NK-92 treated with Interleukin-12 subunit alpha and Interleukin-12 subunit beta, amount 100 ng/mL, for 24 hours (cell line): ENCODE results near the gene KLRG1.
A peak's percentile ranks its signal among the peaks of the same experiment; 100 is the strongest.

Experiments
- DNase-seq: peaks from one replicate; lab custom pipeline; 2025; lab: John Stamatoyannopoulos, UW

Gene KLRG1

DNA sequence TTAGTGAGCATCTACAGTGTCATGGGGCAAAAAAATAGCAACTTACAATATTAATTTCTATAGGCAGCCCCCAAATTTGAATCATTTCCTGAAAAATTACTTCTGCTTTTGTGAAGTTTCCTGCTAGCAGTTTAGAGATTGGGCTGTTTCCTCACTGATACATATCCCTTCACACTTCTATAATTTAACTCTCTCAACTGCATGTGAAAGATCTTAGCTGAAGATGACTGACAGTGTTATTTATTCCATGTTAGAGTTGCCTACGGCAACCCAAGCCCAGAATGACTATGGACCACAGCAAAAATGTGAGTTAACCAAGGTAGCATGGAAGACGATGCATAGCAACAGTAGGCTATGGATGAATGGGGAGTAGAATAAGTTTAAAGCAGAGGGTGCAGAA is at the start of gene KLRG1:
TSS of gene KLRG1 (plus strand) at position 134 of the 400 bp plus-strand sequence. CDS start at position 224, 90 bp downstream.
- DNase-seq = no peak

DNA sequence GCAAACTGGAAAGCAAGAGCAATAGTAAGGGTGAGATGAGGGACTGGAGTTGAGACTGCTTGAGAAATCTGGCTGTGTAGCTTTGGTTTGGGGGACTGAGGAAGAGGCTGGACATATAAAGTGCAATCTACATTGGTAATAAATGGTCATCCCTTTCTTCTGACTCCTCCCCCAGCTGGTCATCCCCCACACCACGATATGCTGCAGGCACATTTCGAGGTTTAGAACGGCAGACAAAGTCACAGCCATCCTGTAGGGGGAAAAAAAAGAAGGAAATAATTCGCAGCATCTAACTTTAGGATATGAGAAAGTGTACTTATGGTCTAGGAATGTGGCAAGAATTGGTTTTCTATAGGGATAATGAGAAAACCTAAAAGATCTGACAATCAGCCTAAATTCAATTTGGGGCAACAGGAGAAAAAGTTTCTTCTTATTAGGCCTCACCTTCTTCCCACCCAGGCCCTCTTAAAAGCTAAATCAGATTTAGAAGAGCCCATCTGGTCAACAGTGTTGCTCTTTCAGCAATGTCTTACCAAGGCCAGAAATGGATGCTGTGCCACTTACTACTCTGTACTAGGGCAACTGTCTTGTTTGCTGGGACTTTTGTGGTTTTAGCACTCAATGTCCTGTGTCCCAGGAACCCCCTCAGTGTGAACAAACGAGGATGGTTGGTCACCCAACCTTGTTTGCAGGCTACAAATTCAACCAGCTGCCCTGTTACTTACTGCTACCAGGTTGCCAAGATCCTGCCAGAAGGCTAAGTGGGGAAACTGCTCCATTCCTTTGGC is 47.5 kb upstream of the KLRG1 start:
- DNase-seq = no peak

DNA sequence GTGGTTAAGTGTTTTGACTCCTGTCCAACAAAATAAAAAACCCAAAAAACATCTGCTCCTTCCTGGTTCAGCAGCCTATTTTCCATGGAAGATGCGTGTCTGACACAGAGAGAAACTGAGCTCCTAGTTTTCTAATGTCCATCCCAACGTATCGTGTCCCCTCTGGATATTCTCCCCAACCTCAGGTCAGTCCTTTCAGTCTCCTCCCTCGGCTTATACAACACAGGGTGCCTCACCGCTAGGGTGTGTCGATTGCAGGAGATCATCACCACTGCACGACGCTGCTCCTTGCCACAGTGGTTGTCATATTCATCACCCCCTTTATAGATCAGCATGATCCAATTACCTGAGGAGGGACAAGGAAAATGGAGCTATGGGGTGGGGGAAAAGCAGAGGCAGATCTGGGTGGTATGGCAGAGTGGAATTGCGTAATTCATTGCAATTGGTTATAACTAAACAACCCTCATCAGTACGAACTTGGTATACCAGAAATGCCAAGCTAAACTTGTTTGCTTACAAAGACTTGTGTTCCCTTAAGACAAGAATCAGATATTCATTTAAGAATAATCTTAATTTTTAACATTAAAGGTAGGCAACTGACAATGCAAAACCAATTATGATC is 45.7 kb upstream of the KLRG1 start:
- no peak for DNase-seq

DNA sequence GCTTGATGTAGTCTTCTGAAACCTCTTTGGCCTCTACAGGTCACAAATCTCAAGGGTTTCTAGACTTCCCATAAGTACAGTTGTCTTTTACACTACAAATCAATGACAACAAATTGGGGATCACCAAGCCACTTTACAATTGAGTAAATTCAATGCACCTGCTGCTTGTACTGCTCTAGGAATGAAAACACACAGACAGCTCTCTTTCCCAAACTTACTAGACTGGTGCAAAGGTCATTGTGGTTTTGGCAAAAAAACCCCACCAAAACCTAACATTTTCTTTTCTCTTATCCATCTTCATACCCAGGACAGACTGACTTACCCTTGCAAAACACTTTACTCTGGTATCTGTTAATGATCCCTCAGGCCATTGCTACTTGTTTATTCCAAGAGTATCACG is 42.6 kb upstream of the KLRG1 start:
- no peak for DNase-seq

DNA sequence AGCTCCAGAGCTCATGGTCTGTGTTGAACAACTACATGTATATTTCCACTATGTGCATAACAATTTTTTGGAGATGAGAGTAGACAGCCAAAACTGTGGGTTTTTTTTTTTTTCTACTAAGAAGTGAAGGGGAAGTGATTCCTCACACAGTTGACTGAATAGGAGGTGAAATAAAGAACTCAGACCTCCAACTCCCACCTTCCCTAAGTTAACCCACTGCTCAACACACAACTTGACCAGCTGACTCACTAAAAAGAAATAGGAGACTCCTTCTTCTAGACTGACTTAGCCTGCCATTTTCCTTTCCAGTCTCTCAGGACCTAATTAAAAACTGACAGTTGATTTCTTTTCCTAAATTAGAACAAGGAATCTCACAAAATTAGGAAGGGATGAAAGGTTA is 41.6 kb upstream of the KLRG1 start:
- no peak for DNase-seq

DNA sequence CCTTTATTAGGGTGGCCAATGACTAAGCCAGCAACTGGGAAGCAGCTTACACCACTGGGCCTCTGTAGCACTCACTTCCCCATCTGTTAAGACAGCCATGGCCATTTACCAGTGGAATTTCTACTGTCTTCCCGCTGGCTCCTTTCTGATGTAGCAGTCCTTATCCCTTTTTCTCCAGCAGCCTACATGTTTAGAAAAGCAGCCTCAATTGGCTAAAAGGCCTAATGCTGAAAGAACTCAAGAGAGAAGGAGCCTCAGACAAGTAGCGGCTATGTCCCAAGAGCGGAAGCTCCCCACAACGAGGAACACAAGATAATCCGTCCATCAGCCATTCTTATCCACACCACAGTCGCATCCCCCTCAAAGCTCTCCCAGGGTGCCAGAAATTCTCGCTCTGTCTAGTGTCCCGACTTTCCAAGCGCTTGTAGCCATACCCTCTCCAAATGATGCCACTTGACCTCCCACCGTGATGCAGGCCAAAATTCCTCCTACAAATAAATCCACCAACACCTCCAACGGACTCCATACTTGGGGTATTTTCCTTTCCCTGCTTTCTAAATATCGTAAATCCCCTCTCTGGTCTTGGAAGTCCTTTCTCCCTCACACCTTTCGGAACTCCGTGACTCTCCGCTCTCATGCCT is 40.5 kb upstream of the KLRG1 start:
- DNase-seq = no peak

DNA sequence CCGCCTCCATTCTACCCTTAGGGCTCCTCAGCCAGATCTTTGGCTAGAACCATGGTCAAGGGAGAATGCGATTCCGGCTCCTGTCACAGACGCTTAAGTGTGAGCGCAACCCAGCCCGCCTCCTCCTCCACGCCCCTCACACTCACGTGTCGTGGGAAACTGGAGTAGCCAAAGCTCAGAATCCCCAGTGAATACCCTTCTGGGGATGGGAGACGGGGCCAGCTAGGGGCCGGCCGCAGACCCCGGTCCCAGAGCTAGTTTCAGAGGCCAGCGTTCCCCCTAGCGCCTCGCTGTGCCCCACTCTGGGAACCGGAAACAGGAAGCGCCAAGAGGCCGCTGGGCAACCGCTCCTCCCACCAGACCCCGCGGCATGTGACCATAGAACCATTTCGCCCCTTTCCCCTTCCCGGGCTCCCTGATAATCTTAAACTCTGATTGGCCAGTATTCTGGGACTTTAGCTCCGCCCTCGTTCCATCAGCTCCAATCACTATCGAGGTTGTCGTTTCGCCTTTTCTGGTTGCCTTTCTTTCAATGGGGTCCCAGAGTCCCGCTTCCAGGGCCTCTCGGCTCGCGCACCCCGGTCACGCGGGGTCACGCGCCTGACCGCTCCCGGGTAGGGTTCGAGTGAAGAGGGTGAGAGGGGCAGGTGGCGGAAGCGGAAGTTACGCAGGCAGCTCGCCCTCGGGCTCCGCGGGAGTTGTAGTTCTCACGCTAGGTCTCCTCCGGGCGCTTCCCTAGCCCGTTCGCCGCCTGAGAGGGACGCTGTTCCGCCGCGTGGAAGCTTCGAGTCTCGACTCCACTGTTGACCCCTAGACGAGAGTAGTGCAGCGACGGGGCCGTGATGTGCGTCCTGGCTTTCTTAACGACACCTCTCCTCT is 39.8 kb upstream of the KLRG1 start, which contains the start of gene M6PR:
TSS of gene M6PR (minus strand) at position 304 of the 879 bp plus-strand sequence. CDS start 3,241 bp downstream, outside the sequence.
- DNase-seq = peak; percentile 89

DNA sequence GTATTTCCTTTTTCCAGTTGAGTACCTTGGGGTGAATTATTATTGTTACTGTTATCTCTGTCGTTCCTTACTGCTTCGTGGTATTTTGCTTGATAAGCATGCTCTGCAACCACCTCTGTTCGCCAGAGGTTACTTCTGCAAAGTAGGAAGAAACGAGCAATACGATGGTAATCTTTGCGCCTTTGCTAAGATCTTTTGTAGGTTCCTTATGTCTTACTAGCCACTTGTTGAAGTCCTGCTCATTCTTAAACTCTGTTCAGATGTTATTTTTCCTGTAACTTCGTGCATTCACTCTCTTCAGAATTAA is 39.2 kb upstream of the KLRG1 start:
- no peak for DNase-seq

DNA sequence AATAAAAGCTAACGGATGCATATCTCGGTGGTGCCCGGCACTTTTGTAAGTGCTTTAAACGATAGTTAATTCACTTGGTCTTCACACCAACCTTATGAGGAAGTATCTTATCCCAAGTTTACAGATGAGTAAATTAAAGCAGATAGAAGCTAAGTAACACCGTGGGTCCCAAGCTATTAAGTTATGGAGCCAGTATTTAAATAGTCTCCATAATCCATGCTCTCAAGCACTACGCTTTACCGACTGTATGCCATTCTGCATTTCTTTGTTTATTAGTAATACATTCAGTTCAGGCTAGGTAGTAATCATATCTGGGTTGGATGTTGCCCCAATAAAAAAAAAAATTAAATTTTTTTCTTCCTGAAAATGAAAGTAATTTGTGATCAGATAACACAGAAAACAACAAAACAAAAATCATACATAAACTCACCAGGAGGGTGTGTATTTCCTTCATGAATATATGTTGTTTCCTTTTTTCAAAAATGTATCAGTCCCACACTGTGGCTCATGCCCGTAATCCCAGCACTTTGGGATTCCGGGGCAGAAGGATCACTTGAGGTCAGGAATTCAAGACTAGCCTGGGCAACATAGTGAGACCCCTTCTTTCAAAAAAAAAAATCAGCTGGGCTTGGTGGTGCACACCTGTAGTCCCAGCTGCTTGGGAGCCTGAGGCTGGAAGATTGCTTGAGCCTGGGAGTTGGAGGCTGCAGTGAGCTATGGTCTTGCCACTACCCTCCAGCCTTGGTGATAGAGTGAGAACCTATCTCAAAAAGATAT is 38.5 kb upstream of the KLRG1 start:
- no peak for DNase-seq

DNA sequence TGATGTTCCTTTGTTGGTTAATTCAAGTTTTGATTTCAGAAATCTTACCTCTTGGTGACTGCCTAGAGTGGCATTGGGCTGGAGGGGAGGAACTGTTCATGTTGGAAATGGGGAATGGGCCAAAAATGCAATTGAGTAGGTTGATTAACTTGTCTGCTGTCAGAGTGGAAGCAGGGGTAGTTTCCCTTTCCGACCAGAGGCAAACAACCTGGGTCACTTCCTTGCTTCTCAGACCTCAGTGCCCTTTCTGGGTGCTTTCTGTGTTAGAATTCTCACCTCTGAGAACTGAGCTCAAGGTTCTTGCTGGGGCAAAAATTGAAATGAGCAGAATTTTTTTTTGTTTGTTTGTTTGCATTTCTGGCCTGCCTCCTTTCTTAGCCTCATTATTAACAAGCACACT is 37.6 kb upstream of the KLRG1 start:
- no peak for DNase-seq

DNA sequence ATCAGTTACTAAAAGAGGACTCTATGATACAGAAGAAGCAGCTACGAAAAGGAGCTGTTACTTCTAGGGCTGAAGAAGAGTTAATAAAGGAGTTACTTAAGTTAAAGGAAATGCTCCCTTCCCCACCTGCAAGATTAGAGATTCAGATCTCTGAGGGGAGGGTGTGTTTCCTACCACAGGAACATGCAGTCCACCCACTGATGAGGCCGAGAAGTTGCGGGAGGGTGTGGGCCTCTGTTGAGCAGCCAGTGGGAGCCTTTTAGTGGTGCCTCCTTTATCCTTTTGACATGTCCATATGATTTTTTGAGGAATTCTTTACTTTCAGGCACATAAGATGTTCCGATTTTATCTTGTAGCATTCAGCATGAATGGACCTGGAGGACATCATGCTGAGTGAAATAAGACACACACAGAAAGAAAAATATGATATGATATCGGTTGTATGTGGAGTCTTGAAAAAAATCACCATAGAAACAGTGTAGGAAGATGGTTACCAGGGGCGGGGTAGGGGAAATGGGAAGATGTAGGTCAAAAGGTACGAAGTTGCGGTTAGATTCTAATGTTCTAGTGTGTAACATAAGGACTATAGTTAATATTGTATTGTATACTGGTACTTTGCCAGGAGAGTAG is 35.5 kb upstream of the KLRG1 start:
- DNase-seq = no peak

DNA sequence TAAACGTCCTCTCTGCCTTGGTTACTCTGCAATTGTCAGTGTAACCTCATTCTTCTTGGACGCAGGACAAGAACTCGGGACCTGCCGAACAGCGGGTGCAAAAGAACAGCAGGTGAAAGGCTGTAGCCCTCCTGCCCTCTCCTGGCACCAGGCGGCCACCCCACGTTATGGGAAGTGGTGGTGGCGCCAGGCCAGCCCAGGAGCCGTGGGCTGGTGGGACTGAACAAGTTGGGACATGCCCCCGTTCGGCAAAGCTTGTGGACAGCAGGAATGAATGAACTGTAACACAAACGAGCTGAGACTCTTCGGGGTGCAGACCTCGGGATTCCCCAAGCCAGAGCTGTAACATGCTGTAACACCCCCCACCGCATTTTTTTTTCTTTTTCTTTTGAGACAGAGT is 33.3 kb upstream of the KLRG1 start:
- DNase-seq = no peak

DNA sequence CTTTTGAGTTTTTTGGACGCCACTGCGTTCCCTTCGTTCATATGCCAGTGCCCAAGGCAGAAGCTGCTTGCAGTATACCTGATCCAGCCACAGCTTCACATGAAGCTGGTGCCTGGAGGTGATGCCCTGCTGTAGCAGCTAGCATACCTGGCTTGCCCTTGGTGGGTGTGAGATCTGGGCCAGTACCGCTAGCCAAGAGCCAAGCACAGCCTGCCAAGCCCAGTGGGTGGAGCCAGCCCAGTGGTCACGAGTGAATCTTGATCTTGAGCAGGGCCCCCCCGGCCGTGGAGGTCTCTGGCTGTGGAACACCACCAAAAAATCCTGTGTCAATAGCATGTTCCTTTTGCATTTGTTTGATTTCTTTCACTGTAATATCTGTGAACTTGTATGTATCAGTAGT is 32.6 kb upstream of the KLRG1 start:
- DNase-seq = no peak

DNA sequence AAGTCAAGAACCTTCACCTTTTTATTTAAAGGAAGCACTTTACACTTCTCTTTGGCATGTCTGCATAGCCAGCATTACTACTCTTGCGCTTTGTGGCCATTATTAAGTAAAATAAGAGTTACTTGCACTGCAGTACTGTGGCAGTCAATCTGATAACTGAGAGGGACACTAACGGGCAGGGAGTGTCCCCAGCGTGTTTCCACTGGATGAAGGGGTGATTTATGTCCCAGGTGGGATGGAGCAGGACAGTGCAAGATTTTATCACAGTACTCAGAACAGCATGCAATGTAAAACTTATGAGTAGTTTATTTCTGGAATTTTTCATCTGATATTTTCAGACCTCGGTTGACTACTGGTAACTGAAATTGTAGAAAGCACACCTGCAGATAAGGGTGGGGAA is 31.8 kb upstream of the KLRG1 start:
- DNase-seq = no peak

DNA sequence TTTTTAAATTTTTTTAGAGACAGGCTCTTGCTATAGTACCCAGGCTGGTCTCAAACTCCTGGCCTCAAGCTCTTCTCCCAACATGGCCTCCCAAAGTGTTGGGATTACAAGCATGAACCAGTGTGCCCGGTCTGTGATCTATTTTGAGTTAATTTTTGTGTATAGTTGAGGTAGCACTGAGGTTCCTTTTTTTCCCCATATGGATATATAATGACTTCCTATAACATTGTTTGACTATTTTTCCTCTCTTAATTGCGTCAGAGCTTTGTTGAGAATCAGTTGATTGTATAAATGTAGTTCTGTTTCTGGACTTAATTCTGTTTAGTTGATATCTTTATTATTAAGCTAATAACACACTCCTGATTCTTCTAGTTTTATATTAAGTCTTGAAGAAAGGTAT is 31.3 kb upstream of the KLRG1 start:
- DNase-seq = no peak

DNA sequence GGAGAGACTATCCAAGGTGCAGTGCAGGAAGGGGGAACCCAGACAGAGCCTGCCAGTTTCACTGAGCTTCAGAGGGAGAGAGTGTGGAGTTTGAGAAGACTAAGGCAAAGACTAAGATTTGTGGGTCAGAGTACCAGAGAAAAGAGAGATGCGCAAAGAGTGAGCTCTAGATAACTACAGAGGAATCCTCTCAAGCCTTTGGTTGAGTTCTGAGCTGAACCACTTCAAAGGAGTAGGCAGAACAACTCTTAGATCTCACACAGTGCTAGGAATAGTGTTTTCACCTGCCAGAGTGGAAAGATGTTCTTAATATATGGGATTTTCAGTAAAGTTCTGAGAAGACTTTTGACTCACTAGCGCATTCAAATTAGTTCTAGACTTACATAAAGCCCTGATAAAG is 29.2 kb upstream of the KLRG1 start:
- no peak for DNase-seq

DNA sequence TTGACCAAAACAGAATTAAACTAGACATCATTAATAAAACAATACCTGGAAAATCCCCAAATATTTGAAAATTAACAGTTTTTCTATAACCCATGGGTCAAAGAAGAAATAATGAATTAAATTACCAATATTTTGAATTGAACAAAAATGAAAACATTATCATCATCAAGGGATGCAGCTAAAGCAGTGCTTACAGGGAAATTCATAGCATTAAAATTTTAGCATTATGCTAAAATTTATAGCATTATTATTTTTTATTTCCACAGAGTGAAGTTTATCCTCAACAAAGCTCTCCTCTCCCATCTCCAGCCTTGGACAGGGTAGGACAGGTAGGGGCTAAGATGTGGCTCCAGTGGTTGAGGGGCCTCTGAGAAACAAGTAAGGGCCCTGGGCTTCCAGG is 20.6 kb upstream of the KLRG1 start:
- no peak for DNase-seq

DNA sequence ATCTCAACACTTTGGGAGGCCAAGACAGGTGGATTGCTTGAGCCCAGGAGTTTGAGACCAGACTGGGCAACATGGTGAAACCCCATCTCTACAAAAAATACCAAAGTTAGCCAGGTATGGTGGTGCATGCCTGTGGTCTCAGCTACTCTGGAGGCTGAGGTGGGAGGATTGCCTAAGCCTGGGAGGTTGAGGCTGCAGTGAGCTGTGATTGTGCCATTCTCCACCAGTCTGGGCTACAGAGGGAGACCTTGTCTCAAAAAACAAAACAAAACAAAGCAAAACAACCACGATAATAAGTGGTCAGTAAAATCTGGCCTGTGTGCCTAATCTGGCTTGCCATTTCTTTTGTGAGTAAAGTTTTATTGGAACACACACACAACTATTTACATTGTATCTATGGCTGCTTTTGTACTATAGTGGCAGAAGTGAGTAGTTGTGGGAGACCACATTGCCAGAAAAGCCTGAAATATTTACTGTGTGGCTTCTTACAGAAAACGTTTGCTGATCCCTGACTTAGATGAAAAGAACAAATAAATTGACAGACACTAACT is 19.4 kb upstream of the KLRG1 start:
- DNase-seq = no peak

DNA sequence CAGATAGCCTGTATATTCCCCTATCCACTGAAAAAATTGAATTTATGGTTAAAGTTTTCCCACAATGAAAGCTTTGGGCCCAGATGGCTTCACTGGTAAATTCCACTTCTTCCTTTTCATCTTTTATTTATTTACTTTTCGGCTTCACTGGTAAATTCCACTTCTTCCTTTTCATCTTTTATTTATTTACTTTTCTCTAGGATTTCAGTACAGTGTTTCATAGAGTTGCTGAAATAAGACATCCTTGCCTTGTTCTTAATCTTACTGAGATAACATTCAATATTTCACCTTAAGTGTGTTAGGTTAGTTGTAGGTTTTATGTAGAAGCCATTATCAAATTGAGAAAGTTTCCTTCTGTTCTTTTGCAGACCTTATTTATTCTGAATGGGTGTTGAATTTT is 18.9 kb upstream of the KLRG1 start:
- DNase-seq = no peak

DNA sequence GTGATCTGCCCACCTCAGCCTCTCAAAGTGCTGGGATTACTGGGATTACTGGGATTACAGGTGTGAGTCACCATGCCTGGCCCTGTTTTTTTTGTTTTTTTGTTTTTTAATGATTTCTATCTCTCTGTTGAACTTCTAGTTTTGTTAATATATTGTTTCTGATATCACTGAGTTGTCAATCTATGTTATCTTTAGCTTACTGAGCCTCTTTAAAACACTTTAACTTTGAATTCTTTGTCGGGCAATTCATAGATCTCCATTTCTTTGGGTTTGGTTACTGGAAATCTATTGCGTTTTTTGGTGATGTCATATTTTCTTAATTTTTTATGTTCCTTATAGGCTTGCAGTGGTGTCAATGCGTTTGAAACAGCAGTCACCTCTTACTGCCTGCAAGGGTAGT is 9.2 kb upstream of the KLRG1 start:
- DNase-seq = no peak

DNA sequence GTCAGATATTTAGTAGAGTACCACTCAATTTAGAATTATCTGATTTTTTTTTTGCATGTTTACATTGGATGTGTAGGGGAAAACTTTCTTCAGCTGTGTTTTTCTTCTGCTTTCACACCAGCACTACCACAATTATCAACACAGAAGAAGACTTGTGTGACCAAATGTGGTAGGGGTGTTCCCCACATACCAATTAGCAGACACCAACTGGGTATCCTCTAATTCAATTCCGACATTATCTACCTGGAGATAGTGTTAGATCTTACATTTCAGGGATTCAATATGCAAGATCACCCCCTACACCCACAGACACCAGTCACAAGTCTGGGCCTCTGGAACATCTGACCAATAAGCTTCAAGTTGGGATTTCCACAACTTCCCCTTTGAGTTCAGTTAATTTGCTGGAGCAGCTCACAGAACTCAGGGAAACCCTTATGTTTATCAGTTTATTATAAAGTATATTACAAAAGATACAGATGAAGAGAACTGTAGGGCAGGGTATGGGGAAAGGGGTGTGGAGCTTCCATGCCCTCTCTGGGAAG is 4.1 kb upstream of the KLRG1 start:
- no peak for DNase-seq
